ENCODE results near the gene ACVRL1. TPM values are rescaled to one million over a fixed set of nuclear protein-coding genes. Genes with fewer than 3 reads are reported as not detected.

ACVRL1 gene
- total and polyA plus RNA-seq, 10 of the 15 experiments (the other 5 are each of a cell fraction or from before 2014, with no cell fraction given) = not detected

DNA sequence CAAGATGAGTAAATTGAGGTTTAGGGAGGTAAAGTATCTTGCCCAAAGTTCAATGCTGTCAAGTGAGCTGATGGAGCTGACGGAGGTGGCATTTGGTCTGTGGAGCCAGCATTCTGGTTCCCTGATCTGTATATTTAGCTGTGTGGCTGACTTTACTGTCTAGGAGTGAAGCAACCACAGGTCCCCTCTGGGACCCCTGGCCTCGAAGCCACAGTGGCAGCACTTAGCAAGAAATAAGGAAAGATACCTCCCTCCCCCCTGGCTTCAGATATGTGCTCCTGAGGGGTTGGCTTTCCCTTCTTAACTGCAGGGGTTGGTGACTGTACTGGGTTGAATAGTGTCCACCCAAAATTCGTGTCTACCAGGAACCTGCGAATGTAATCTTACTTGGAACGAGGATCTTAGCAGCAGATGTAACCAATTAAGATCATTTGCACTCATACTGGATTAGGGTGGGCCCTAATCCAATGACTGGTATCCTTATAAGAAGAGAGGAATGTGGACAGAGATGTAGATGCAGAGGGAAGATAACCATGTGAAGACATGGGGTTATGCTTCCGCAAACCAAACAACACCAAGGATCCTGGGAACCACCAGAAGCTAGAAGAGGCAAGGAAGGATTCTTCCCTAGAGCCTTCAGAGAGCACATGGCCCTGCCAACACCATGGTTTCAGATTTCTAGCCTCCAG is 42.2 kb downstream of the ACVRL1 start (continued):
- TF ChIP-seq, protein P1, sequence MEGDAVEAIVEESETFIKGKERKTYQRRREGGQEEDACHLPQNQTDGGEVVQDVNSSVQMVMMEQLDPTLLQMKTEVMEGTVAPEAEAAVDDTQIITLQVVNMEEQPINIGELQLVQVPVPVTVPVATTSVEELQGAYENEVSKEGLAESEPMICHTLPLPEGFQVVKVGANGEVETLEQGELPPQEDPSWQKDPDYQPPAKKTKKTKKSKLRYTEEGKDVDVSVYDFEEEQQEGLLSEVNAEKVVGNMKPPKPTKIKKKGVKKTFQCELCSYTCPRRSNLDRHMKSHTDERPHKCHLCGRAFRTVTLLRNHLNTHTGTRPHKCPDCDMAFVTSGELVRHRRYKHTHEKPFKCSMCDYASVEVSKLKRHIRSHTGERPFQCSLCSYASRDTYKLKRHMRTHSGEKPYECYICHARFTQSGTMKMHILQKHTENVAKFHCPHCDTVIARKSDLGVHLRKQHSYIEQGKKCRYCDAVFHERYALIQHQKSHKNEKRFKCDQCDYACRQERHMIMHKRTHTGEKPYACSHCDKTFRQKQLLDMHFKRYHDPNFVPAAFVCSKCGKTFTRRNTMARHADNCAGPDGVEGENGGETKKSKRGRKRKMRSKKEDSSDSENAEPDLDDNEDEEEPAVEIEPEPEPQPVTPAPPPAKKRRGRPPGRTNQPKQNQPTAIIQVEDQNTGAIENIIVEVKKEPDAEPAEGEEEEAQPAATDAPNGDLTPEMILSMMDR (IDR thresholded peaks at IDR 0.05 in 2 of 3, conservative IDR thresholded peaks at IDR 0.05 in 1 of 3; ENCODE audit: control insufficient read depth in 2 of 3, extremely low read depth in 1 of 3, insufficient read depth in 1 of 3, low read depth in 3 of 3, low read length in 3 of 3) = no peak

DNA sequence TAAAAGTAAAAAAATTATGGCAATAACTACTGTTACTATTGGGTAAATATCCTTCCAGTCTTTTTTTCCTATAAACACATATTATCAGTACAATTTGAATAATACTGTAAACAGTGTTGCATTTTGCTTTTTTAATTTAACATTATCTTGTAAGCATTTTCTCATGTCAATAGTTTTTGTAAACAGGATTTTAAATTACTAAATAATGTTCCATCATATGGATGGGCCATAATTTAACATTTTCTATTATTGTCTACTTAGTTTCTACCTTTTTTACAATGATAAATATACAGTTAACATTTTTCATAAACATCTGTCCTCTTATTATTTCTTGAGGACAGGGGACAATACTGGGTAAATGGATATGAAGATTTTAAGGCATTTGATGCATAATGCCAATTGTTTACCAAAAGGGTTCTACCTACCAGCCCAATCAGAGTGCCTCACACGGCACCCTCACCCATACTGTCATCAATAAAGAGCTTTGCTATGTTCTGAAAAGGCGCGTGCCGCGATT is 43.4 kb downstream of the ACVRL1 start:
- no peaks in the 10 kb centered on the region; the same call in 2 of the 3 replicates for H3K9me3 ChIP-seq (replicated peaks; ENCODE audit: control insufficient read depth, insufficient read depth, low read length)
- POLR2A ChIA-PET = no interaction called here
- intact Hi-C loops (cut with micrococcal nuclease; ENCODE audit: unreplicated experiment) (no loop called here), in situ Hi-C loops (cut with MboI) (no loop called here)
- H3K4me3 ChIP-seq = peak overlapping the region; percentile 57; the same call in 1 of the 2 replicates
- FAIRE-seq (peak; percentile 7), ATAC-seq (no peak), DNase-seq (ENCODE audit: low read depth, low spot score) (no peak)
- no peaks in the 10 kb centered on the region for H4K20me1 ChIP-seq (ENCODE audit: control insufficient read depth, insufficient read depth)
- SMC1A ChIA-PET (ENCODE audit: uncharacterized antibody, unreplicated experiment) = no interaction called here
- WGBS (ENCODE audit: insufficient coverage, insufficient replicate concordance, low lambda C conversion rate, missing lambda C conversion rate) = 0% methylated on average over 5 of the region's 5 CpGs
- CTCF ChIA-PET = interaction anchor here (0.7 to 1.4 kb wide), 5 partner anchors 14 to 204 kb away, joined by 3 to 4 read pairs (median 3); no protein-coding TSS in a partner anchor
- peaks cover 4% of the 10 kb centered on the region for H3K4me1 ChIP-seq (ENCODE audit: control insufficient read depth, insufficient read depth, low read length)
- H3K27me3 ChIP-seq (replicated peaks in 1 of 2; ENCODE audit: control insufficient read depth in 2 of 2, insufficient read depth in 2 of 2, low read length in 1 of 2) = peaks cover 2 to 4% of the 10 kb centered on the region in 2 experiments
- no peaks in the 10 kb centered on the region for H3K36me3 ChIP-seq (ENCODE audit: control insufficient read depth in 2 of 2, insufficient read depth in 2 of 2, low read length in 1 of 2)
- peak overlapping the region; percentile 36; the same call in 1 of the 2 replicates for H3K9ac ChIP-seq (ENCODE audit: control insufficient read depth, insufficient read depth, low read length)
- no peak overlapping the region for H3K27ac ChIP-seq (ENCODE audit: control insufficient read depth, insufficient read depth)
- H3K79me2 ChIP-seq (ENCODE audit: control insufficient read depth, insufficient read depth, low read length) = no peaks in the 10 kb centered on the region
- H3K4me2 ChIP-seq (ENCODE audit: control insufficient read depth, insufficient read depth) = peak overlapping the region; percentile 98
- RAD21 ChIA-PET (ENCODE audit: unreplicated experiment) = no interaction called here
- BruUV-seq (replicated peaks) = no TSS peak
- TF ChIP-seq TCF12 (IDR thresholded peaks at IDR 0.05; ENCODE audit: low read depth, low read length) = no peak
- TF ChIP-seq, protein P2, sequence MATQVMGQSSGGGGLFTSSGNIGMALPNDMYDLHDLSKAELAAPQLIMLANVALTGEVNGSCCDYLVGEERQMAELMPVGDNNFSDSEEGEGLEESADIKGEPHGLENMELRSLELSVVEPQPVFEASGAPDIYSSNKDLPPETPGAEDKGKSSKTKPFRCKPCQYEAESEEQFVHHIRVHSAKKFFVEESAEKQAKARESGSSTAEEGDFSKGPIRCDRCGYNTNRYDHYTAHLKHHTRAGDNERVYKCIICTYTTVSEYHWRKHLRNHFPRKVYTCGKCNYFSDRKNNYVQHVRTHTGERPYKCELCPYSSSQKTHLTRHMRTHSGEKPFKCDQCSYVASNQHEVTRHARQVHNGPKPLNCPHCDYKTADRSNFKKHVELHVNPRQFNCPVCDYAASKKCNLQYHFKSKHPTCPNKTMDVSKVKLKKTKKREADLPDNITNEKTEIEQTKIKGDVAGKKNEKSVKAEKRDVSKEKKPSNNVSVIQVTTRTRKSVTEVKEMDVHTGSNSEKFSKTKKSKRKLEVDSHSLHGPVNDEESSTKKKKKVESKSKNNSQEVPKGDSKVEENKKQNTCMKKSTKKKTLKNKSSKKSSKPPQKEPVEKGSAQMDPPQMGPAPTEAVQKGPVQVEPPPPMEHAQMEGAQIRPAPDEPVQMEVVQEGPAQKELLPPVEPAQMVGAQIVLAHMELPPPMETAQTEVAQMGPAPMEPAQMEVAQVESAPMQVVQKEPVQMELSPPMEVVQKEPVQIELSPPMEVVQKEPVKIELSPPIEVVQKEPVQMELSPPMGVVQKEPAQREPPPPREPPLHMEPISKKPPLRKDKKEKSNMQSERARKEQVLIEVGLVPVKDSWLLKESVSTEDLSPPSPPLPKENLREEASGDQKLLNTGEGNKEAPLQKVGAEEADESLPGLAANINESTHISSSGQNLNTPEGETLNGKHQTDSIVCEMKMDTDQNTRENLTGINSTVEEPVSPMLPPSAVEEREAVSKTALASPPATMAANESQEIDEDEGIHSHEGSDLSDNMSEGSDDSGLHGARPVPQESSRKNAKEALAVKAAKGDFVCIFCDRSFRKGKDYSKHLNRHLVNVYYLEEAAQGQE (IDR thresholded peaks at IDR 0.05; ENCODE audit: low read depth, low read length) = no peak
- TF ChIP-seq POLR2A (IDR thresholded peaks at IDR 0.05; ENCODE audit: low read depth, low read length) = no peak
- TF ChIP-seq LARP7 (IDR thresholded peaks at IDR 0.05) = no peak
- TF ChIP-seq NFIC (IDR thresholded peaks at IDR 0.05; ENCODE audit: low read depth, low read length) = no peak
- peak overlapping the region; percentile 76 for H2AFZ ChIP-seq (ENCODE audit: control insufficient read depth, low read depth, low read length)

Data from GM12878 (cell line).